PC-9 (cell line): ENCODE measurements around the gene FAM98B. TPM values are rescaled to one million over a fixed set of nuclear protein-coding genes. Genes with fewer than 3 reads are reported as not detected.

ENCODE experiments used
- BruUV-seq: library from RNA; stranded (reverse); fragments of 400-500 nt; replicated peaks from 2 replicates; lab custom pipeline; 2021; lab: Mats Ljungman, UMichigan
- CTCF ChIA-PET: fragments of 300-600 bp; sonication (Branson Sonifier 250); formaldehyde crosslinking; loops from one replicate; lab custom pipeline; 2022; ENCODE audit warnings: antibody characterized with exemption; lab: Charles Lee
- POLR2A ChIA-PET: fragments of 300-600 bp; sonication (Branson Sonifier 250); formaldehyde crosslinking; loops from one replicate; lab custom pipeline; 2022; ENCODE audit warnings: antibody characterized with exemption; ENCODE audit not compliant: unreplicated experiment; lab: Charles Lee
- DNase-seq, 2 experiments: peaks; one replicate each; pipeline versions ENCODE4 v3.0.0 to v3.0.0-alpha.2; 2015 to 2022; ENCODE audit warnings: mixed read lengths in 1 of 2
- H2AFZ ChIP-seq: fragments of 200-600 bp; sonication (generic); 2 replicates; pipeline ENCODE4 v1.8.1; 2017; ENCODE audit warnings: antibody characterized with exemption
- H3F3A ChIP-seq: fragments of 200-600 bp; sonication (generic); 2 replicates; pipeline ENCODE4 v1.8.1; 2017; ENCODE audit warnings: antibody characterized with exemption, mild to moderate bottlenecking, low read depth; ENCODE audit not compliant: insufficient read depth
- H3K27ac ChIP-seq: fragments of 200-600 bp; sonication (generic); 2 replicates; pipeline ENCODE4 v1.6.1; 2016; ENCODE audit warnings: mixed run types
- H3K27me3 ChIP-seq: fragments of 200-600 bp; sonication (generic); 2 replicates; pipeline ENCODE4 v1.6.1; 2016; ENCODE audit warnings: low read depth, mixed run types; ENCODE audit not compliant: insufficient read depth
- H3K36me3 ChIP-seq: fragments of 200-600 bp; sonication (generic); 2 replicates; pipeline ENCODE4 v1.6.1; 2016; ENCODE audit warnings: low read depth, mixed run types
- H3K4me1 ChIP-seq: fragments of 200-600 bp; sonication (generic); replicated peaks from 2 replicates; pipeline ENCODE4 v1.6.1; 2016; ENCODE audit warnings: mixed run types; ENCODE audit not compliant: insufficient read depth
- H3K4me2 ChIP-seq: fragments of 200-600 bp; sonication (generic); 2 replicates; pipeline ENCODE4 v1.6.1; 2017; ENCODE audit warnings: mixed run types
- H3K4me3 ChIP-seq: fragments of 200-600 bp; sonication (generic); 2 replicates; pipeline ENCODE4 v1.6.1; 2016; ENCODE audit warnings: mixed run types
- H3K79me2 ChIP-seq: fragments of 200-600 bp; sonication (generic); 2 replicates; pipeline ENCODE4 v1.6.1; 2017; ENCODE audit warnings: low read depth, mixed run types
- H3K9me2 ChIP-seq: fragments of 200-600 bp; sonication (generic); 2 replicates; pipeline ENCODE4 v1.8.1; 2017; ENCODE audit warnings: mild to moderate bottlenecking; ENCODE audit not compliant: insufficient read depth
- H3K9me3 ChIP-seq: fragments of 200-600 bp; sonication (generic); 2 replicates; pipeline ENCODE4 v1.8.1; 2016; ENCODE audit warnings: low read depth; ENCODE audit not compliant: insufficient read depth
- H4K20me1 ChIP-seq: fragments of 200-600 bp; sonication (generic); 2 replicates; pipeline ENCODE4 v1.8.1; 2017; ENCODE audit not compliant: insufficient read depth
- EZH2 ChIP-seq: fragments of 200-600 bp; sonication (generic); IDR thresholded peaks from 2 replicates; pipeline ENCODE4 v1.8.0; 2017; ENCODE audit warnings: antibody characterized with exemption, low read depth
- intact Hi-C: fragments of 100-400 bp; cut with micrococcal nuclease; formaldehyde crosslinking; loops from one replicate; pipeline ENCODE4 v1.10.0; 2022; ENCODE audit not compliant: unreplicated experiment
- total RNA-seq: library from RNA; stranded (reverse); gene quantifications from 2 replicates; pipeline ENCODE4 v1.2.3, GENCODE V29; 2021
- TF ChIP-seq, protein P1 (sequence below): fragments of 200-600 bp; sonication (generic); conservative IDR thresholded peaks from 2 replicates; pipeline ENCODE4 v1.6.1; 2017; ENCODE audit warnings: mixed run types, antibody characterized with exemption, mild to moderate bottlenecking, moderate library complexity

FAM98B gene
- total RNA-seq, 1 experiment from 2014 or later, result 34.7 TPM

DNA sequence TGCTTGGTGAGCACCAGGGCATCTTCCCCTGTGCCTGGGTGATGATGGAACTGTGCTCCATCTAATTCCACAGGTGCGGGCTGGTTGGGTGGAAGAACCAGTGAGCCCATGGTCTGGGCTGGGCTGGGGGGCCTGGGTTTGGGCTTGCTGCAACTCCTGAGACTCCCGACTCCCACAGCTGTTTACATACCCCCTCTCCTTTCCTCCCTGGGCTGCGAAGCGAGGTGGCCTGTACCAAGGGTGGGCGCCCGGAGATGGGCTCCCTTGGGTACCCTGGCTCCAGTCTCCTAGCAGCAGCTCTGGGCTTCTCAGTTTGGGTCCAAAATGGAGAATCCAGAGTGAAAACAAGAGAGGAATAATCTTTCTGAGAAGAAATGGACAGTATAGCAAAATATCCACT lies 5.6 kb downstream of the FAM98B start:
- Histone ChIP-seq H3K9me3 (no peaks in the 10 kb centered on the region), H3K36me3 (no peaks in the 10 kb centered on the region), H3K4me1 (peaks cover 10% of the 10 kb centered on the region), H2AFZ (no peak overlapping the region), H4K20me1 (peaks cover 4% of the 10 kb centered on the region), H3K4me2 (no peak overlapping the region), H3F3A (peaks cover 6% of the 10 kb centered on the region; the same call in 1 of the 2 replicates), H3K9me2 (no peaks in the 10 kb centered on the region), H3K27ac (no peak overlapping the region), H3K79me2 (peaks cover 61% of the 10 kb centered on the region), H3K4me3 (no peak overlapping the region), H3K27me3 (no peaks in the 10 kb centered on the region)
- POLR2A ChIA-PET, result no interaction called here
- intact Hi-C loops, result no loop called here
- CTCF ChIA-PET, result no interaction called here
- BruUV-seq, result no TSS peak
- DNase-seq, result no peak
- TF ChIP-seq, protein P1, sequence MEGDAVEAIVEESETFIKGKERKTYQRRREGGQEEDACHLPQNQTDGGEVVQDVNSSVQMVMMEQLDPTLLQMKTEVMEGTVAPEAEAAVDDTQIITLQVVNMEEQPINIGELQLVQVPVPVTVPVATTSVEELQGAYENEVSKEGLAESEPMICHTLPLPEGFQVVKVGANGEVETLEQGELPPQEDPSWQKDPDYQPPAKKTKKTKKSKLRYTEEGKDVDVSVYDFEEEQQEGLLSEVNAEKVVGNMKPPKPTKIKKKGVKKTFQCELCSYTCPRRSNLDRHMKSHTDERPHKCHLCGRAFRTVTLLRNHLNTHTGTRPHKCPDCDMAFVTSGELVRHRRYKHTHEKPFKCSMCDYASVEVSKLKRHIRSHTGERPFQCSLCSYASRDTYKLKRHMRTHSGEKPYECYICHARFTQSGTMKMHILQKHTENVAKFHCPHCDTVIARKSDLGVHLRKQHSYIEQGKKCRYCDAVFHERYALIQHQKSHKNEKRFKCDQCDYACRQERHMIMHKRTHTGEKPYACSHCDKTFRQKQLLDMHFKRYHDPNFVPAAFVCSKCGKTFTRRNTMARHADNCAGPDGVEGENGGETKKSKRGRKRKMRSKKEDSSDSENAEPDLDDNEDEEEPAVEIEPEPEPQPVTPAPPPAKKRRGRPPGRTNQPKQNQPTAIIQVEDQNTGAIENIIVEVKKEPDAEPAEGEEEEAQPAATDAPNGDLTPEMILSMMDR, result no peak
- no peak for TF ChIP-seq EZH2

DNA sequence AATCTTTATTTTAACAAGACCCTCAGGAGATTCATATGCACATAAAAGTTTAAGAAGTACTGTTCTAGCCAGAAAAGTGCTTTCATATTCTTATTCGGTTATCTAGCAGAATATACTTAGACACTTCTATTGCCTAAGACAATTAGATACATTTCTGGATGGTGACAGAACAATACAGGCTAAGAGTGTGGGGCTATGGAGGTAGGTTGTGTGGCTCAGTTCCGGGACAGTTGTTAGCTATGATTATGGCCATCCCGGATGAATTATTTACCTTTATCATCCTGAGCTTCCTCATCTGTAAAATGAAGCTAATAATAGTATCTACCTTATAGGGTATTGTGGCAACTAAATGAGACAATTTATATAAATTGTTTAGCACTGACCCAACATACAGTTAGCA lies 6.6 kb downstream of the FAM98B start:
- Histone ChIP-seq H3K9me2 (no peaks in the 10 kb centered on the region), H3K36me3 (no peaks in the 10 kb centered on the region), H2AFZ (no peak overlapping the region), H4K20me1 (peaks cover 4% of the 10 kb centered on the region), H3K4me3 (no peak overlapping the region), H3K79me2 (peaks cover 51% of the 10 kb centered on the region), H3F3A (no peaks in the 10 kb centered on the region), H3K27ac (no peak overlapping the region), H3K4me1 (peaks cover 3% of the 10 kb centered on the region), H3K9me3 (no peaks in the 10 kb centered on the region), H3K27me3 (no peaks in the 10 kb centered on the region), H3K4me2 (no peak overlapping the region)
- ChIA-PET POLR2A (interaction anchor here (0.6 kb wide), 1 partner anchor 31 kb away, joined by 6 read pairs; no protein-coding TSS in a partner anchor), CTCF (no interaction called here)
- TF ChIP-seq, protein P1, result no peak
- no peak for TF ChIP-seq EZH2
- no TSS peak for BruUV-seq
- intact Hi-C loops, result no loop called here
- no peak for DNase-seq

DNA sequence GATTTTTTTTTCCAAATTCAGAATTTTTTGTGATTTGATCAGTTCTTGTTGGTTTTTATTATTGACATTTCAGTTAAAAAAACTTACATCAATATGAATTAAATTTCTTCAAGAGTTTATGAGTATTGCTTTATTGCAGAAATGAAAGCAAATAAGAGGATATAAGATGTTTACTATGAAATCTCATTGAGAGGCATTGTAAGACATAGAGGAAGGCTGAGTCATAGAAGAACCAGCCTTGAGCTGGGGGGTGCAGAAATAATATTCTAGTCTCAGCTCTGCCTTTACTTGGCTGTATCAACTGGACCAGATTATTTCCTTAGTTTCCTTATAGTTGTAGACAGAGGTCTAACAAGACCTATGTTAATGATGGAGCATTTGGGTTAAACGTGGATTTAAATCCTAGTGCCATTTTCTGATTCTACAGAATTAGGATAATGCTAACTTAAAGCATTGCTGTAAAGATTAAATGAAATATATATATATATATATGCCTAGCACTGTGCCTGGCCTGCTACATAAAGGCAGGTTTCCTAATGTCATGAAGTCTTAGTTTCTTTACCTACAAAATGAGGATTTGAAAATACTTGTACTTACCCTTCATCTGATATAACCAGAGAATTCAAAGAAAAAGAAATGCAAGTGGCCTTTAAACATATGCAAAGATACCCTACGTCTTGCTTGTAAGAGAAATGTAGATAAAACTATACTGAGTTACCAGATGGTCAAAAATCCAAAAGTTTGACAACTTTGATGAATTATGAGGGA lies 7.3 kb downstream of the FAM98B start:
- DNase-seq, result no peak
- BruUV-seq, result no TSS peak
- Histone ChIP-seq H2AFZ (no peak overlapping the region), H3K4me3 (no peak overlapping the region), H3K27me3 (no peaks in the 10 kb centered on the region), H4K20me1 (peaks cover 4% of the 10 kb centered on the region), H3K4me2 (no peak overlapping the region), H3K79me2 (peaks cover 44% of the 10 kb centered on the region), H3K9me3 (no peaks in the 10 kb centered on the region), H3F3A (no peaks in the 10 kb centered on the region), H3K27ac (no peak overlapping the region), H3K36me3 (no peaks in the 10 kb centered on the region), H3K4me1 (no peaks in the 10 kb centered on the region), H3K9me2 (no peaks in the 10 kb centered on the region)
- no peak for TF ChIP-seq EZH2
- TF ChIP-seq, protein P1, result no peak
- ChIA-PET POLR2A (interaction anchor here (0.6 kb wide), 1 partner anchor 32 kb away, joined by 6 read pairs; no protein-coding TSS in a partner anchor), CTCF (no interaction called here)
- intact Hi-C loops, result no loop called here
